Measurements from ENCODE around the gene COMMD7.
"Not testable (repeated sequence)": the region's sequence is repeated elsewhere in the genome, so short reads cannot be mapped to it uniquely, and the experiment has no call there.

The COMMD7 gene

DNA sequence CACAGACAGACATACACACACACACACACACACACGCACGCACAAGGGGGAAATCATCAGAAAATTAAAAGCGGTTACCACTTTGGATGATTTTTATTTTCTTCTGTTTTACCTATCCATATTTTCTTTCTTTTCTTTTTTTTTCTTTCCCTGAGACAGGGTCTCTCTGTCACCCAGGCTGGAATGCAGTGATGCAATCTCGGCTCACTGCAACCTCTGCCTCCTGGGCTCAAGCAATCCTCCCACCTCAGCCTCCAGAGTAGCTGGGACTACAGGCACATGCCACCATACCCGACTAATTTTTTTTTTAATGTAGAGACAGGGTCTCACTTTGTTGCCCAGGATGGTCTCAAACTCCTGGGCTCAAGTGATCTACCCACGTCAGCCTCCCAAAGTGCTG lies 14.8 kb downstream of the COMMD7 start:
- not testable (repeated sequence) for DNase-seq (ENCODE audit: low read depth)

DNA sequence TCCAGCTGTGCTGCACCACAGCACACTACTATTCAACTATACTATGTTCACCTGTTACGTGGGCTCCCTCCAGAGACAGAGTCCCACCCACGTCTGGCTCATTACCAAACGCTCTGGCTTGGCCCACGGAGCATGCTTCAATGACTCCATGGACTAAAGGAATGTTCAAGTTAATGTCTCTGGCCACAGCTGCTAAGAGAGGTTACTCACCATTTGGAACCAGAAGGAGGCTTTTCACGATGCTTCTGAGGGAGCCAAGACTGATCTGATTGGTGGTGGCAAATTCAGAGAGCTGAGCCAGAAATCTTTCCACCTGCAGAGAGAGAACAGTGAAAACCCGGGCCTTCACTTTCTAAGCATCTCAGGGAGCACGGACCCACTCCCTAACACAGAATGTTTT lies 15.6 kb downstream of the COMMD7 start:
- DNase-seq (ENCODE audit: low read depth), result peak; percentile 83

DNA sequence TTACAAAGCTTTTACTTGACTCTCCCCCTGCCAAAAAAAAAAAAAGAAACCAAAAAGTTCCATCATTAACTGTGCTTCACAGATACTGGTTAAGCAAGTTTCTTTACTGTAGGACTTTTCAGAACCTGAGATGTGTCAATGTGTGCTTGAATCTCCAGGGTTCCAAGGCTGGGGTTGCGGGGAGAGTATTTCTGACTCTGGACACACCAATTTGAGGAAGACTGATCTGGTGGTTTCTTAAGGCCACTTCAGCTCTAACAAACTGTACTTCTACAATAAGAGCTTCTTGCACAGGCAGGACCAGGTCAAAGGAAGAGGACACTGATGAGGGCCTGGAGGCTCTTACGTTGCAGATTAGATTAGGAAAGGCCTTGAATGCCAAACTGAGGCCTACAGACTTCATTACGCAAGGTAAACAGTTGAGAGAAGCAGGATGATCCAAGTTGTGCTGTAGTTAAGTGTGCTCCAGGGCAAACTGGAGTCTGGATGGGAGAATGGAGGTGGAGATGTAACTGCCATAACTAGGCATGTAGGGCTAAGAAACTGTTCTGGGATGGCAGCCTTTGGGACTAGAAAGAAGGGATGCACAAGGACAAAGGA lies 24.4 kb downstream of the COMMD7 start:
- no peak for DNase-seq (ENCODE audit: low read depth)

DNA sequence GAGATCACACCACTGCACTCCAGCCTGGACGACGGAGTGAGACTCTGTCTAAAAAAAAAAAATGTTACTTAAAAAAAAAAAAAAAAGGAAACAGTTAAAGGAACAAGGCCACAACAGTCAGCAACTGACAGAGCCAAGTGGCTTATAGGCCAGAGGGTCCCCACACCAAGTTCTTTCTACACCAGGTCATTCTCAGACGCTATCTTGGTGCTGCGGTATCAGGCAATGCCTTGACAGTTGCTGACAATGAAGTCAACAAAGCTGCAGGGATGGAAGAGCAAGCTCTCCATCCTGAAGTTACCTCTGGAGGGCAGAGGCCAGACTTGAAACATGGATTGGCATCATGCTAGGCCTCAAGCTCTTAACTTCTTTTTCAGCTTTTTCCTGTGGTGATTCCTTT lies 31.9 kb downstream of the COMMD7 start:
- DNase-seq (ENCODE audit: low read depth), result no peak

DNA sequence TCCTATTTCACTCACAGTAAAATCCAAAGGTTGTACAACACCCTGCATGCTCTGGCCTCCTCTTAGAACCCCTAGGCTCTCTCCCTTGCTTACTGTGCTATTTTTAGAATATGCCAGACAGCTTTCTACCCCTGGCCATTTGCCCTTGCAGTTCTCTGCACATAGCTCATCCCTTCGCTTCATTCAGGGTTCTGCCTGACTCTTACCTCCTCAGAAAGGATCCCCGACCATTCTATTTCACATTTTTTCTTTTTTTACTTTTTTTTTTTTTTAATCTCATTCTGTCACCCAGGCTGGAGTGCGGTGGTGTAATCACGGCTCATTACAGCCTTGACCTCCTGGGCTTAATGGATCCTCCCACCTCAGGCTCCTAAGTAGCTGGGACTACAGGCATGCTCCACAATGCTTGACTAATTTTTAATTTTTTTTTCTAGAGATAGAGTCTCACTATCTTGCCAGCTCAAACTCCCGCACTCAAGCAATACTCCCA lies 33.6 kb downstream of the COMMD7 start:
- DNase-seq (ENCODE audit: low read depth), result no peak

DNA sequence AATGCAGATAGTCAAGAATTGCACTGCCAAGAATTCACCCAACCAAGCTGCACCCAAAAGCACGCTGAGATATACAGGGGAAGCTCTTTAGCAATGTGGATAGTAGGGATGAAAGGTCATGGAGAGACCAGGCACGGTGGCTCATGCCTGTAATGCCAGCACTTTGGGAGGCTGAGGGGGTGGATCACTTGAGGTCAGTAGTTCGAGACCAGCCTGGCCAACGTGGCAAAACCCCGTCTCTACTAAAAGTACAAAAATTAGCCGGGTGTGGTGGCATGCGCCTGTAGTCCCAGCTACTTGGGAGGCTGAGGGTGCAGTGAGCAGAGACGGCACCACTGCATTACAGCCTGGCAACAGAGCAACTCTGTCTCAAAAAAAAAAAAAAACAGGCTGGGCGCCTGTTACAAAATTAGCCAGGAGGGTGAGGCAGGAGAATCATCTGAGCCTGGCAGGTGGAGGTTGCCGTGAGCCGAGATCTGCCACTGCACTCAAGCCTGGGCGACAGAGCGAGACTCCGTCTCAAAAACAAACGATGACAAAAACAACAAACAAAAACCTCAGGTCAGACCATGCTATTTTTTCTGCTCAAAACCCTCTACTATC lies 34.1 kb downstream of the COMMD7 start:
- DNase-seq (ENCODE audit: low read depth), result not testable (repeated sequence)

DNA sequence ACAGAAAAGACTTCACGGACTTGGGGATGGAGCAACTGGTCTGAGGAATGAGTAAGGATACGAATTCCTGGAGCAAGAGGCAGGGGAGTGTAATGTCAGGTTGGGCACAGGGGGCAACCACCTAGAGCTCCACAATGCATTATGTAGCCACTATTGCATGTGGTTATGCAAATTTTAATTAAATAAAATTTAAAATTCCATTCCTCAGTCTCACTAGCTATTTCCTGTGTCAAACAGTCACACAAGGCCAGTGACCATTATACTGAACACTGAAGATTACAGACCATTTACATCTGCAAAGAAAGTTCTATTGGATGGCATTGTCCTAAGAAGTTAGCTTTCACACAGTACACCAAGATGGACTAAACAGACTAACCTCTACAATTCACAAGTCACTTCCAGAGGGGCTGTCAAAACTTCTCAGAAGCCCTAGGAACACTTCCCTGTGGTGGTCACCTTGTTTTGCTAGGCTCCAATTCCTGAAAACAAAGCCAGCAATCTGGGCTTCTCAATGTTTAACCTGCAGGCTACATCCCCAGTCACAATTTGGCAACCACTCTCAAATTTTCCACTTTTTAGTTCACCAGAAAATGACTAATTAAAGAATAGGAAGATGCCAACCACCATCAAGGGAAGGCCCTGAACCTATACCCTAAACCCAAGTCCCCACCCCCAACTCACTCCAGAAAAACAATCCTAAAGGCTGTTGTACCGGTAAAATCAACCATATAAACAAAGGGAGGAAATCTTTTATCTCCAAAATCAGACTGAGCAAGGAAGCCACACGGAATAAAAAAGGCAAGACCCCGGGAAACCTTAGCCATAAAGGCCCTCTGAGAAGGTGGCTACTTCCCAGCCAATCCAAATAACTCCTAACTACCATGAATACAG lies 35.3 kb downstream of the COMMD7 start:
- no peak for DNase-seq (ENCODE audit: low read depth)

DNA sequence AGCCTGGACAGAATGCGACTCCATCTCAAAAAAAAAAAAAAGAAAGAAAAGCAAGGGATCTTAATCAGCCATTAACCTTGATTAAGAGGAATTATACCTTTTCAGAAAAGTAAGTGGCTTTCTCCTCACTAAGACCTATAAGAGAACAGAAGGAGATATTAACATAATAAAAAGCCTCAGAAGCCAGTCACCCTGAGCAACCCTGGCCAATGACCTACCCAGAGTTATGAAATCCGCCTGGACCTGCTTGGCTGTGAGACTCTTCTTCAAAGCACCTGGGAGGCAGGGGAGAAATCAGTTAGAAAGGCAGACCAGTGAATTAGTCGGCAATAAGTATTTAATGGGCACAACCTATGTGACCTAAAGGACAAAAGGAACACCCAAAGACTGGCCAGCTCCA lies 36.8 kb downstream of the COMMD7 start:
- DNase-seq (ENCODE audit: low read depth), result no peak

DNA sequence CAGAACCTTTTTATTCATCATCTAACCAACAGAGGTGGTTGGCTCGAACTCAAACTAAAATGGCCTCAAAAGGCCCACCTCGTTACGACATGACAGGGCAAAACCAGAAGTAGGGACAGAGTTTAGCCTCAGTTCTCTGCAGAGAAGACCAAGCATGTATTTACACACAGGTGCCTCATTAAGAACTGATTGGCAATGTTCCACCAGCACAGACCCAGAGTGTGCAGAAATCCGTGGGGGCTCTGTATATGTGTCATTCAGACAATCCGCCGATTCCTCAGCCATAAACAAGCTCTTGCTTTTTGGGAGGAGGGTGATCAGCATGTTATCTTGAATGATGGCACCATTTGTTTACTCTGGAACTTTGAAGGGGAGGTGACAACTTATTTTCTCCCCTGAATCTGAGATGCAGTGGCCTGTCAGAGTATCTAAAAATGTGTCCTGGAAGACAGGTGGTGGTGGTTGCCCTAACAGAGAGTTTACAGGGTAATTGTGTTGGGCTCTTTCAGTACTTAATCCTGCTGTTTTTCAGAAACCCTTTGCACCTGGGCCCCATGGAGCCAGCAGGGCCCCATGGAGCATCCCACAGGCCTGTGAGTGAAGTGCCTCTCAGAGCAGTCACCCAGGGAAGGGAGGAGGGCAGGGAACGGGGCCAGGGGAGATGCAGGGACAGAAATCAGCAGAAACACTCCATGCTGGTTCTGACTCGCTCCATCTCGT lies 40.4 kb downstream of the COMMD7 start:
- DNase-seq (ENCODE audit: low read depth), result no peak

DNA sequence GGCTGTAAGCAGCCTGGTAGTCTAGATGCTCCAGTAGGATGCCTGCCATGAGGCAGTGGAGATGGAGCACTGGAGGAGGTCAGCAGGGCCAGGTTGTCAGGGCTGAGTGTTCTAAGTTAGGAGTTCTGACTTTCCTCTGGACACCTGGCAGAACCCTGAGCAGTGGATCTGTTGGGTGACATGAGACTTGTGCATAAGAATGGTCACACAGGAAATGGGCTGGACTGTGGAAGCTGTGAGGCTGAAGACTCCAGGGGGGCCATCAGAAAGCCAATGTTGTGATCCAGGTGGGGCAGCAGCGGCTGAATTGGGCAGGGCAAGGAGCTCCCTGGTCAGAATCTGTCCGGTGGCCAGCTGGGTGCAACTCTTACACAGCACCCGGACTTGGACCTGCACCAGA lies 45.7 kb downstream of the COMMD7 start:
- DNase-seq (ENCODE audit: low read depth), result no peak

DNA sequence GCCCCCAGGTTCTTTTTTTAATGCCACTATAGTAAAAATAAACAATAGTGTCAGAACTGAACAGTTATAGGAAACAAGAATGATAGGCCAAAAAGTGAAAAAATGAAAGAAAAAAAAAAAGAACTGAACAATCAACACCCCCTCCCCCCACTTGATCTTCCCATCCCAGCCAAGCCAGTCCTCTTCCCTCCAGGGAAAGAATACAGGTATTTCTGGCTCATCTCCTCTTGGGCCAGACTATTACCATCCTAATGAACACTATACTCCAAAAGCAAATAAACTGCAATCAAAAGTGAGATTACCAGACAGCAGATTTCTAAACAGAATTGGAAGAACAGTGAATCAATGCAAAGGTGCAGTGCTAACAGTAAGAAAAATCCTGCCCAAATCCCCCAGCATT lies 48.2 kb downstream of the COMMD7 start:
- DNase-seq (ENCODE audit: low read depth), result no peak

DNA sequence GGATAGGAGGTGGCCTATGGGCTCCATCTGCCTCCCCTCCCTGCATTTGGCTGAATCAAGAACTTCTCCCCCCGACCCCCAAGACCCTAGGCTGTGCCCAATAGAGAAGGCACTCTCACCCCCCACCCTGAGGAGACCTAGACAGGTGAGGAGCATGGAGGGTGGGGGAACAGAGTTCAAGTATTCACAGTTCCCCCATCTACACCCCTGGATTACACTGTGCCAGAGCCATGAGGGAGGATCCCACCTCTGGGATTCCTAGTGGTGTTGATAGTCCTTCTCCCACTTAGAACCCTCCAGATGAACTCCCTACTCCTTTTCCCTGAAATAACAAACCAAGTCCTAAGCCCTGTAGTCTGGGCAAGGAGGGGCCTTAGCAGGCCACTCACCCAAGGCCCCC lies 54.3 kb downstream of the COMMD7 start:
- not testable (repeated sequence) for DNase-seq (ENCODE audit: low read depth)

DNA sequence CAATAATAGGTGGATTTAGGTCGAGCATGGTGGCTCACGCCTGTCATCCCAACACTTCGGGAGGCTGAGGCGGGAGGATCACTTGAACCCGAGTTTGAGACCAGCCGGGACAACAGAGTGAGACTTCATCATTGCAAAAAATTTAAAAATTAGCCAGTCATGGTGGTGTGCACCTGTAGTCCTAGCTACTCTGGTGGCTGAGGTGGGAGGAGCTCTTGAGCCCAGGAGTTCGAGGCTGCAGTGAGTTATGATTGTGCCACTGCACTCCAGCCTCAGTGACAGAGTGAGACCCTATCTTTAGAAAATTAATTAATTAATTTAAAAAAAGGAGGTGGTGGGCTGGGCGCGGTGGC lies 56.1 kb downstream of the COMMD7 start:
- DNase-seq (ENCODE audit: low read depth), result no peak

DNA sequence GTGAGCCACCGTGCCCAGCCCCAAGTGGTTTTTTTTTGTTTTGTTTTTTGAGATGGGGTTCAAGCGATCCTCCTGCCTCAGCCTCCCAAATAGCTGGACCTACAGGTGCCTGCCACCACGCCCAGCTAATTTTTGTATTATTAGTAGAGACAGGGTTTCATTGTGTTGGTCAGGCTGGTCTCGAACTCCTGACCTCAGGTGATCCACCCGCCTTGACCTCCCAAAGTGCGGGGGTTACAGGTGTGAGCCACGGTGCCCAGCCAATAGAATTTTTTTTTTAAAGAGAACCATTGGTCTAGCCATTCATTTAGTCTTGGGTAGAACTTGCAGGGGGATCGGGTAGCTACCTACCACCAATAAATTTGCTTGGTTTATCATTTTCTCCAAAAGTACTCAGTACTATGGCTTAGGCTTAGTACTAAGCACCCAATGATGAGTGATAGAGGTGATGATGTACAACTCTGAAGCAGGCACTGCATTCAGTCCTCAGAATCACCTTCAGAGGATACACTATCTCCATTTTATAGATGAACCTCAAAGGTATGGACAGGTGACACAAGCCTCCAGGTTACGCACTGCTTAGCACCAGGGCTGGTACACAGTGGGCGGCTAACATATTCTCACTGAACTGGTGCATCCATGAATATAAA lies 56.6 kb downstream of the COMMD7 start:
- DNase-seq (ENCODE audit: low read depth), result no peak

DNA sequence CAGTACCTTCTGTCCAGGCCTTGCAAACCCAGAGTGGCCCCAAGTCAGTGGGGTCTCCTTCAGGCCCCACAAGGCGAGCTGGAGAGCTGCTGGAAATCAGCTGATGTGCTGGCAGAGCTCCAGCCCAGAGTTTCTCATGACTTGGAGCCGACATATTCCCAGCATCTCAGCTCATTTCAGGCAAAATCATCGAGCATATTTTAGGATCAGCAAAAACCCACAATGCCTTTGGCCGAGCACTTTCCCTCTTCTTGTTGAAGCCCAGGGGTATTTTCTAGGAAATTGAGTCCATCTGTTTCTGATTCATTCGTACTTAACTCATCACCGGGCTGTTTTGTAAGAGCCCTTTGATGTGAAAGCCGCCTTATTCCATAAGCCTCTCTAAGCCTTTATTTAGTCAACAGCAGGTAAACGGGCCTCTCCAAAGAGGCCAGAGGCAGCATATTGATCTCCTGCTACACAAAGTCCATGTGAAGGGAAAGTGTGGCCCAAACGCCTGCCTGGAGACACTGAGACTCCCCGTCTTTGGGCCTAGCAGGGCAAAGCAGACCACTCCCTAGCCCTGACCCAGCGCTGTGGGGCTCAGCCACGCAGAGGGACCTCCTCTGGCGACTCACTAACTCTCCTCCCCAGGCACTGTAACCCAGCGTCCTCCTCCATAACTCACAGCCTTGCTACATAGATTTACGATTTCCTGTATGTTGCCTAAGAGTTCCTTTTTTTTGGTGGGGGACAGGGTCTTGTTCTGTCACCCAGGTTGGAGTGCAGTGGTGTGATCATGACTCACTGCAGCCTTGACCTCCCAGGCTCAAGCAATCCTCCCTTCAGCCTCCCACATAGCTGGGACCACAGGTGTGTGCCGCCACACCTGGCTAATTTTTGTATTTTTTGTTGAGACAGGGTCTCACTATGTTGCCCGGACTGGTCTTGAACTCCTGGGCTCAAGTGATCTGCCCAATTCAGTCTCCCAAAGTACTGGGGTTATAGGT lies 57.4 kb downstream of the COMMD7 start:
- peak; percentile 97 for DNase-seq (ENCODE audit: low read depth)

DNA sequence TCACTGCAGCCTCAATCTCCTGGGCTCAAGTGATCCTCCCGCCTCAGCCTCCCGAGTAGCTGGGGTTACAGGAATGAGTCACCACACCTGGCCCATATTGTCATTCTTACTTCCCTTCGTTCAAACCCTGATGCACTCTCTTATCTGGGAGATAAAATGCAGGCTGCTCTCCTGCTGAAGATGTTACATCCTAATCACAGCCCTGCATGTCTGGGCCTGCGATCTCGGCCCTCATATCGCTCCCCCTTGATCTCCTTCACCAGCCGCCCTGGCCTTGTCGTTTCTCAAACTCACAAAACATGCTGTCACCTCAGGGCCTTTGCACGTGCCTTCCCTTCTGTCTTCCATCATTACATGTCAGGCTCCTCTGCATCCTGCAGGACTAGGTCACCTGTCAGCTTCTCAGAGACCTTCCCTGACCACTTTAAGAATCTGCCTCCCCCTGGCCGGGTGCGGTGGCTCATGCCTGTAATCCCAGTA lies 60.7 kb downstream of the COMMD7 start:
- no peak for DNase-seq (ENCODE audit: low read depth)

DNA sequence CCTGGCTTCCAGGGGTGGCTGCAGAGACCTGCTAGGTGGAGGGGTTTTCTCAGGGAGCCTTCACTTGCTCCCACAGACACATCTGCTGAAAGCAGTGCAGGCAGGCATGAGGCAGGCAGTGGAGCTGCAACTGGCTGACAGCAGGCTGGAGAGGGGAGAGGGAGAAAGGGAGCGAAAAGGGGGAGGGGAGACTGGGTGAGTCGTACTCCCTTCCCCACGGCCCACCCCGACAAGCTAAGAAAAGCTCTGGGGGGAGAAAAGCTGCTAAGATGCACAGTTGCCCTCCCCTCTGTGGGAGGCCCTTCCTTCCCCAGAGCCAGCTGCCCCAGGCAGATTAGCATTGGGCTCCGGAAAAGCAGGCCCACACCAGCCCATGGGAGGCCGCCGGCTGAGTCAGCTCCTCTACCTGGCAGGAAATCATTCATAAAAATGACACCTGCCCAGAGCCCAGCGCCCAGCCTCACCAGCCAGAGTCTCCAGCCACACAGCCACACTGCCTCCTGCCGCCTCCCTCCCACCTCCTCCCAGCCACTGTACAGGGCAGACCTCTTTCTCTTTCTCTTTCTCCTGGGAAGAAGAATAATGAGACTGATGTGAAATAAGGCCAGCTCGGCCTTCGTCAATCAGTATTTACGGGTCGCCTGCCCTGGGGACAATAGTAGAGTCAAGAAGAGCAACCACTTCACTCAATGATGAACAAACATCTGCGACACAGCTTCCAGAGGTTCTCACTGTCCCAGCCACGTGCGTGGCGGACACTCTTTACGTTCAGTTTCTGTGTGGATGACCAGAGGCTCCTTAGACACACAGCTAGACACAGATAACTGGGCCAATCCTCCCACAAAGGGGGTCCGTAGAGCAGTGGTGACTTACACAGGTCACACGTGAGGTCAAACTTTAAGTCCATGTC lies 61.8 kb downstream of the COMMD7 start:
- no peak for DNase-seq (ENCODE audit: low read depth)

DNA sequence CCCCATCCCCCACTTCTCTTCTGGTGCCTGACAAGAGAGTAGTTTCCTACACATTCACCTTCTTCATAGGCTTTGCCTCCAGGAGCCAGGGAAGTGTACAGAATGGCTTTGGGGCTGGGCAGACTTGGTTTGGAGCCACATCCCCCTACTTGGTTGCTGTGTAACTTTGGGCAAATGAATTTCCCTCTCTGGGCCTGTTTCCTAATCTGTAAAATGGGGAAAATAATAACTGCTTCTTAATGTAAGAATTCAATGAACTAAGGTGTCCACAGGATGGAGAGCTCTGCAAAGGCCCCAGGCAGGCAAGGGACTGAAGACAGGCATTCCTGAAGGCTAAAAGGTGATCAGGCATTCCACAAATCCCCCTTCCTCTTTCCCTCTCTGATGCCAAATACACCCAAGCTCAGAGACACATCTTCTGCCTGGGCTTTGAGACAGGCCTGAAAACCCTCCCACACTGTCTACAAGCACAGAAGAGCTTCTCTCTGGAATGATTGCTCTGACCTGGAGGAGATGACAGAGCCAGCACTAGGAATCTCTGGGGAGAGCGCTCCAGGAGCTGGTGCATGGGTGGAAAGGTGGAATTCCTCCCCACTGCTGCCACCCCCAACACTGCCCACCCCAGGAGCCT lies 62.6 kb downstream of the COMMD7 start:
- DNase-seq (ENCODE audit: low read depth), result no peak

DNA sequence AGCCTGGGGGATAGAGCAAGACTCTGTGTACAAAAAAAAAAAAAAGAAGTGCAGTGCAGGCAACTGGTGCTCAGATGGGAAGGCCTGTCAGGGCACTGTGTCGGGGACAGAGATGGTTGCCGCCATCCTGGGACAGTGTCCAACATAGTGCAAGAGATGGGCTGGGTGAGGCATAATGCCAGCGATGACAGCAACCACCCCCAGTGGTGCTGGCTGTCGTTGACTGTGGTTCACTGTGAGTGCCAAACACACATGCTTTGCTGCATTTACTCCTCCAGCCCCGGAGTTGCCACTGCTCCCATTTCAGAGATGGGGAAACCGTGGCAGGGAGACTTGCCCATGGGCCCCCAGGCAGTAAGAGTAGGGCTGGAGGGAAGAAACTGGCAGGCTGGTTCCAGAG lies 64.3 kb downstream of the COMMD7 start:
- DNase-seq (ENCODE audit: low read depth), result peak; percentile 21

Data from stromal cell of bone marrow (primary cell).